HG03025 (cell line): Measurements from ENCODE around the gene FBXO3.
"Not testable (repeated sequence)": the region's sequence is repeated elsewhere in the genome, so short reads cannot be mapped to it uniquely, and the experiment has no call there.

Experiments used
- ATAC-seq: cut with Tn5 transposase; IDR thresholded peaks from one replicate; pipeline ENCODE4 v1.9.1; 2021; ENCODE audit warnings: mild to moderate bottlenecking, moderate library complexity; ENCODE audit not compliant: unreplicated experiment, low FRiP score

Gene FBXO3

DNA sequence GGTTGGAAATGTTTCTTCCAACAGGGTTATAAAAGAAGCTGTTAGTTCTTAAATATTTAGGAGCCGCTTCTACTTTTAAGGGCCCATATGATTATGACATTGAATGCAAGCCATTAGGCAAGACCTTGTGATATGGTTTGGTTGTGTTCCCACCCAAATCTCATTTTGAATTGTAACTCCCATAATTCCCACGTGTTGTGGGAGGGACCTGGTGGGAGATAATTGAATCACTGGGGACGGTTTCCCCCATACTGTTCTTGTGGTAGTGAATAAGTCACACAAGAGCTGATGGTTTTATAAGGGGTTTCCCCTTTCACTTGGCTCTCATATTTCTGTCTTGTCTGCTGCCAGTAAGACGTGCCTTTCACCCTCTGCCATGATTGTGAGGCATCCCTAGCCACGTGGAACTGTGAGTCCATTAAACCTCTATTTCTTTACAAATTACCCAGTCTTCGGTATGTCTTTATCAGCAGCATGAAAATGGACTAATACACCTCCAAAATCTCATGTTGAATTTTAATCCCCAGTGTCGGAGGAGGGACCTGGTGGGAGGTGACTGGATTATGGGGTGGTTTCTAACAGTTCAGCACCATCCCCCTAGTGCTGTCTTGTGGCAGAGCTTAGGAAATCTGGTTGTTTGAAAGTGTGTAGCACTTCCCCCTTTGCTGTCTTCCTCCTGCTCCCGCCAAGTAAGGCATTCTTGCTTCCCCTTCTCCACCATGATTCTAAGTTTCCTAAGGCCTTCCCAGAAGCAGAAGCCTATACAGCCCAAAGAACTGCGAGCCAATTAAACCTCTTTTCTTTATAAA is 42.4 kb downstream of the FBXO3 start:
- no peak for ATAC-seq

DNA sequence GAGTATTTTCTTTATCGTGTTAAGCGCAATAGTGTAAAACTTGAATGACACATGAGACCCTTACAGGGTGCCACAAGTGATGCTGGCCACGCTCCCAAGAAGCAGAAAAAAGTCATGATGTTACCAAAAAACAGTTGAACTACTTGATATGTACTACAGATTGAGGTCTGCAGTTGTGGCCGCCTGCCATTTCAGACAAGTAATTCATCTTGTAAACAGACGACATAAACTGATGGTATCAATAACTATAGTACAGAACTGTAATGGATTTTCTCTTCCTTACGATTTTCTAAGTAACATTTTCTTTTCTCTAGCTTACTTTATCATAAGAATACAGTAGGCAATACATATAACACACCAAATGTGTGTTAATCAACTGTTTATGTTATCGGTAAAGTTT is 43.6 kb downstream of the FBXO3 start:
- ATAC-seq = no peak

DNA sequence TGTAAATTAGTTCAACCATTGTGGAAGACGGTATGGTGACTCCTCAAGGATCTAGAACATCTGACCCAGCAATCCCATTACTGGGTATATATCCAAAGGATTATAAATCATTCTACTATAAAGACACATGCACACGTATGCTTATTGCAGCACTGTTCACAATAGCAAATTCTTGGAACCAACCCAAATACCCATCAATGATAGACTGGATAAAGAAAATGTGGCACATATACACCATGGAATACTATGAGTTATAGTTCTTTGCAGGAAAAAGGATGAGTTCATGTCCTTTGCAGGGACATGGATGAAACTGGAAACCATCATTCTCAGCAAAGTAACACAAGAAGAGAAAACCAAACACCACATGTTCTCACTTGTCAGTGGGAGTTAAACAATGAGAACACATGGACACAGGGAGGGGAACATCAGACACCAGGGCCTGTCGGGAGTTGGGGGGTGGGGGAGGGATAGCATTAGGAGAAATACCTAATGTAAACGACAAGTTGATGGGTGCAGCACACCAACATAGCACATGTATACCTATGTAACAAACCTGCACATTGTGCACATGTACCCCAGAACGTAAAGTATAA is 45.2 kb downstream of the FBXO3 start:
- ATAC-seq = not testable (repeated sequence)

DNA sequence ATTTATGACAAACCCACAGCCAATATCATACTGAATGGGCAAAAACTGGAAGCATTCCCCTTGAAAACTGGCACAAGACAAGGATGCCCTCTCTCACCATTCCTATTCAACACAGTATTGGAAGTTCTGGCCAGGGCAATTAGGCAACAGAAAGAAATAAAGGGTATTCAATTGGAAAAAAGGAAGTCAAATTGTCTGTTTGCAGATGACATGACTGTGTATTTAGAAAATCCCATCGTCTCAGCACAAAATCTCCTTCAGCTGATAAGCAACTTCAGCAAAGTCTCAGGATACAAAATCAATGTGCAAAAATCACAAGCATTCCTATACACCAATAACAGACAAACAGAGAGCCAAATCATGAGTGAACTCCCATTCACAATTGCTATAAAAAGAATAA is 46.8 kb downstream of the FBXO3 start:
- not testable (repeated sequence) for ATAC-seq

GRCh38 chr11:33725496-33725895 is 48.8 kb downstream of the FBXO3 start:
- no peak for ATAC-seq

DNA sequence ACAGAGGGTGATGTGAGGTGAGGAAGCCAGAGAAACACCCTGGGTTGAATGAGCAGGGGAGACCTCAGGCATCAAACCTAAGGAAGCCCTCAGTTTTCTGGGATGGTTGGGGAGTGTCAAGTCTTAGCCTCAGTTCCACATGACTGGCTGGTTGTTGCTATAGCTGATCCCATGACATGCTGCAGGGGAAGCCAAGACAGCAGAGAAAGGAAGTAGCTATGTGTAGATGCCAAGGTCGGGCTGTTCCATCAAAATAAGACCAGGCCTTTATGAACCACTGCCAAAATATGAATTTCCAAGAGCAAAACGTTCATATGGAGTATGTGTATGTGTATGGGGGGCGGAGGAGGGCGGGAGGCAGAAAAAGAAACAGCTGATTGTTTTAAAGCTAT is 49.7 kb downstream of the FBXO3 start:
- no peak for ATAC-seq

DNA sequence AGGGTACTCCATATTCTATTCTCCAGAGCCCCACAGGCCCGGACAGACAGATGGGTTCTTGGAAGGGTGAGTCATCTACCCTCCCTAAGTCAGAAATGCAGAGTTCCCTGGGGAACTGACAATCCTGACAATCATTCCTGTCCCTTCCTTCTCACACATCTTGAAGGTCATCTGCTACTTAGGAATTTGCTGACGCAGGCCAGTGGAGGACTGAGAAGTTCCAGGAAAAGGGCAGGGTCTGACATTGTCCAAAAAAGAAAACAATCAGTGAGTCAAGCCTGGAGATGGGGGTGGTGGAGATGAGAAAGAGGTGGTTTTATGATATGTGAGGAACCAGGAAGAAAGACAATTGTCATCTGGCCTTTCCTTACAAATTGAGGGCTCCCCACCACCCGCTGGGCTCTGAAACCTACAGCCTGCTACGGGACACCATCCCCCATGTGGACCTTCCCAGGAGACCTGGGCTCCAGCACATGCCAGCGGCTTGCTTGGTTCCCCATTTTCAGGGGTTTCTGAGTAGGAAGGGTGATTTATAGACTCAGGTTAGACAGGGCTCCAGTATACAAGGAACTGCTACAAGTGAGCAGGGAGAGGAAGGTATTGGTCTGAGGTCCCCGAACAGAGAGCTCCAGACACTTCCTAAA is 51.0 kb downstream of the FBXO3 start:
- no peak for ATAC-seq

- ATAC-seq = peak; percentile 78
Observed at GRCh38 chr11:33722590-33723234, 51.6 kb downstream of the FBXO3 start.

DNA sequence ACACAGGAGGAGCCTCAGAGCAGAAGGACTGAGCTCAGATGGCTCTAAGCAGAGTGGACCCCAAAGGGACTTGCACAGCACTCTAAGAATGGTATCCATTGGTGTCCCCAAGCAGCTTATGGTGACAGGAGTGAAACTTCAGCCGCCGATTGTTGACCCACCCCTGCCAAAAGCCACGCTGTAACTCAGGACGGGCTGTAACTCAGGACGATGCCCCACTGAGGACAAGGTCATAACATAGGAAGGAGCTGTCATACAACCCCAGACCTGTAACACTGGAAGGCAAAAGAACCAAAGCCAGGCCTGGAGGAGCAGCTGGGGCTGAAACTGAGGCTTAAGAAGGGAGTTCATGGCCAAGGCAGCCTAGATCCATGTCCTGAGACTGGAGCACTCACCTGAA is 52.3 kb downstream of the FBXO3 start:
- ATAC-seq = no peak

DNA sequence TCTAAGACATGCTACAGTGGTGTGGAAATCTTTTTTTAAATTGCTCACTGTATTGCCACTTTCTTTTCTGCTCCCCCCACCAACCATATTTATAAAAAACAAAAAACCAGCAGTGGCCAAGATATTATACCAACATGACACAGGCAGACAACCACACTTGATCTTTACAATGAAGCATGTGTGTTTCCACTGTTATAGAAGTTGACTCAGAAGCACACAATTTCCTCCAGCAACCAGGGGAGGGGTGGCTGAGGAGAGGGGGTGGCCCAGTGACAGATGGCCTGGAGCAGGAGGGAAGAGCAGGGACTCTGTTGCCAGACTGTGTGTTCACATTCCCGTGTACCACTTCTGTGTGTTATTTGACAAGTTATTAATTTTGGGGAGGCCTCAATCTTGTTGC is 52.9 kb downstream of the FBXO3 start:
- ATAC-seq = no peak

GRCh38 chr11:33719587-33719986 is 54.7 kb downstream of the FBXO3 start:
- no peak for ATAC-seq

- ATAC-seq = no peak
Observed at GRCh38 chr11:33718440-33718839, 55.9 kb downstream of the FBXO3 start.

DNA sequence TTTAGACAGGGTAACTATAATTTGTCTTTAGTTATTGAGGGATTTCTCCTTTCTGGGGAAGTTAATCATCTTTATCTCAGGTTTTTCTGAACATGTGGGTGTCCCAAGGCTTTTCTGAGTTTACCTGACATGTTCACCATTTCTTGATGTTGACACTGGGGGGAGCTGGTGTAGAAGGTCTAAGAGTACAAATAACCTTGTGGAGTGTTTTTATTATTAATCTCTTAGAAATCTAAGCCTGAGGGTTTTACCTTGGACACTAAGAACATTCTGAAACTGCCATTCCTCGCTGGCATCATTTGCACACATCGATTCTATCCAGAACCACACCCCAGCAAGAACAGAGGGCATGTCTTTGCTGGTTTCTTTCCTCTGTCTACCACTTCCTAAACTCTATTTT is 58.1 kb downstream of the FBXO3 start:
- no peak for ATAC-seq

DNA sequence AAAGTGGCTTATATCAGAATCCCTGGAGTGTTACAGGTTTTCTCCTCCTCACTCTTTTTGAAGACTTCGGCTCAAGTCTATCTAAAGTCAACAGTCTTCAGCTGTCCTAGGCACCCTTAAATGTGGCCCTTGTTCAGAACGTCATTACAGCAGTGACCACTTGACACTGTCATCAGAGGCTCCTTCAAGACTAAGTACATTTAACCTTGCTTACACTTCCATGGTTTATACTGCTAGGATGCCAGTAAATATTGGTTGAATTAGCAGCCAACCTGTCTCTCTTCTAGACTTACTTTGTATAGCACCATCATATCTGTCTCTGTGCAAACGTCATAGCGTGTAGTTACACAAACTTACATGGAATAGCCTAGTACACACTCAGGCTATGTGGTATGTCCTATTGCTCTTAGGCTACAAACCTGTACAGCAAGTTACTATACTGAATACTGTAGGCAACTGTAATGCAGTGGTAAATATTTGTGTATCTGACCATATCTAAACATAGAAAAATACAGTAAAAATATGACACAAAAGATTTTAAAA is 60.4 kb downstream of the FBXO3 start:
- ATAC-seq = no peak

- ATAC-seq = no peak
Observed at GRCh38 chr11:33713151-33713855, 61.0 kb downstream of the FBXO3 start.

DNA sequence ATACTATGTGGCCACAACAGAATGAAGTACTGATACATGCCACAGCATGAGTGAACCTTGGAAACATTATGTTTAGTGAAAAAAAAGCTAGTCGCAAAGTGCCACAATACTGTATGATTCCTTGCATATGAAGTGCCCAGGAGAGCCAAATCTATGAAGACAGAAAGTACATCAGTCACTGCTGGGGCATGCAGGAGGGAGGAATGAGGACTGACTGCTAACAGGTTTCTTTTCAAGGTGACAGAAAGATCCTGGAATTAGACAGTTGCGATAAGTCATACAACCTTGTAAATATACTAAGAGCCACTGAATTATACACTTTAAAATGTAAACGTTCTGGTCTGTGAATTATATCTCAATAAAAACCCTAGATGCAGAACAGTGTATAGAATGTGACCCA is 61.9 kb downstream of the FBXO3 start:
- ATAC-seq = no peak

- ATAC-seq = no peak
Observed at GRCh38 chr11:33709466-33709865, 64.9 kb downstream of the FBXO3 start.

- ATAC-seq = no peak
Observed at GRCh38 chr11:33708985-33709384, 65.3 kb downstream of the FBXO3 start.

- not testable (repeated sequence) for ATAC-seq
Observed at GRCh38 chr11:33707831-33708230, 66.5 kb downstream of the FBXO3 start.

- no peak for ATAC-seq
Observed at GRCh38 chr11:33706966-33707365, 67.4 kb downstream of the FBXO3 start.
